Endothelial cell of umbilical vein (primary cell): ENCODE data around the gene MROH7. TPM values are rescaled to one million over a fixed set of nuclear protein-coding genes. Genes with fewer than 3 reads are reported as not detected.

Experiments used
- BruUV-seq: library from RNA; stranded (reverse); fragments of 400-500 nt; replicated peaks from 2 replicates; lab custom pipeline; 2021; lab: Mats Ljungman, UMichigan
- CTCF ChIA-PET: fragments of 300-600, 350-600 bp; sonication (Branson Sonifier 250); formaldehyde crosslinking; loops from one replicate; lab custom pipeline; 2021; ENCODE audit warnings: antibody characterized with exemption, inconsistent platforms; lab: Charles Lee
- POLR2A ChIA-PET: fragments of 300-600, 350-600 bp; sonication (Branson Sonifier 250); formaldehyde crosslinking; loops from one replicate; lab custom pipeline; 2021; ENCODE audit warnings: antibody characterized with exemption, inconsistent platforms; lab: Charles Lee
- DNase-seq: peaks from one replicate; pipeline ENCODE4 v3.0.0-alpha.2; 2011; ENCODE audit warnings: low read depth, low spot score
- FAIRE-seq: peaks from 2 replicates; lab custom pipeline; 2011; peaks lifted over from hg19 to GRCh38; lab: Jason Lieb, UNC
- H2AFZ ChIP-seq: 2 replicates; pipeline ENCODE4 v1.6.0; 2012; ENCODE audit warnings: low read depth, low read length, control low read depth, inconsistent platforms
- H3K27ac ChIP-seq: 2 replicates; pipeline ENCODE4 v1.5.1; 2011; ENCODE audit warnings: low read depth, mild to moderate bottlenecking, control low read depth, low read length, moderate library complexity; ENCODE audit not compliant: insufficient read depth
- H3K27me3 ChIP-seq, 2 experiments: 2 replicates each; pipeline versions ENCODE4 v1.6.0 to v1.6.1; 2011; ENCODE audit warnings: low read length in 2 of 2, mixed read lengths in 1 of 2; ENCODE audit not compliant: control insufficient read depth in 2 of 2, insufficient read depth in 2 of 2
- H3K36me3 ChIP-seq, 2 experiments: 2 replicates in 1 of 2; 3 replicates in 1 of 2; pipeline ENCODE4 v1.5.1; 2011; ENCODE audit warnings: low read length in 2 of 2, mild to moderate bottlenecking in 1 of 2, moderate library complexity in 1 of 2; ENCODE audit not compliant: control insufficient read depth in 2 of 2, insufficient read depth in 2 of 2; ENCODE audit errors: extremely low read depth in 1 of 2
- H3K4me1 ChIP-seq: 3 replicates; pipeline ENCODE4 v1.5.1; 2011; ENCODE audit warnings: mild to moderate bottlenecking, low read length; ENCODE audit not compliant: control insufficient read depth, insufficient read depth; ENCODE audit errors: extremely low read depth
- H3K4me2 ChIP-seq: 2 replicates; pipeline ENCODE4 v1.6.1; 2011; ENCODE audit warnings: low read length, control low read depth, mixed read lengths; ENCODE audit not compliant: insufficient read depth
- H3K4me3 ChIP-seq, 3 experiments: fragments of 200-600 bp in 1 of 3; sonication (generic), shearing (Covaris generic) in 1 of 3; replicated peaks in 1 of 3; 2 replicates each; pipeline ENCODE4 v1.5.1; 2011 to 2016; ENCODE audit warnings: control low read depth in 3 of 3, low read length in 3 of 3, mild to moderate bottlenecking in 2 of 3, inconsistent platforms in 1 of 3, low read depth in 1 of 3, moderate library complexity in 1 of 3; ENCODE audit not compliant: insufficient read depth in 1 of 3
- H3K79me2 ChIP-seq: 2 replicates; pipeline ENCODE4 v1.6.0; 2012; ENCODE audit warnings: low read length, inconsistent platforms; ENCODE audit not compliant: control insufficient read depth, insufficient read depth
- H3K9ac ChIP-seq: replicated peaks from 2 replicates; pipeline ENCODE3; 2011; ENCODE audit warnings: low read length, control low read depth; ENCODE audit not compliant: insufficient read depth; ENCODE audit errors: extremely low read depth
- H3K9me1 ChIP-seq: replicated peaks from 3 replicates; pipeline ENCODE4 v1.6.0; 2011; ENCODE audit warnings: mild to moderate bottlenecking, low read length; ENCODE audit not compliant: control insufficient read depth, insufficient read depth; ENCODE audit errors: extremely low read depth
- H3K9me3 ChIP-seq: replicated peaks from 2 replicates; pipeline ENCODE4 v1.5.1; 2012; ENCODE audit warnings: low read length, inconsistent platforms; ENCODE audit not compliant: control insufficient read depth, insufficient read depth
- H4K20me1 ChIP-seq: replicated peaks from 2 replicates; pipeline ENCODE3; 2011; ENCODE audit warnings: mild to moderate bottlenecking, low read length; ENCODE audit not compliant: control insufficient read depth, insufficient read depth; ENCODE audit errors: extremely low read depth
- EZH2 ChIP-seq: IDR thresholded peaks from 2 replicates; pipeline ENCODE4 v1.6.1; 2012; ENCODE audit warnings: borderline replicate concordance, low read depth, mild to moderate bottlenecking, moderate library complexity, low read length, inconsistent platforms; ENCODE audit not compliant: severe bottlenecking
- GATA2 ChIP-seq: IDR thresholded peaks from 2 replicates; pipeline ENCODE4 v1.7.0; 2011; ENCODE audit warnings: low read depth, mild to moderate bottlenecking, moderate library complexity, mixed read lengths, low read length; ENCODE audit not compliant: insufficient read length, insufficient read depth
- JUN ChIP-seq: IDR thresholded peaks from 2 replicates; pipeline ENCODE4 v1.6.1; 2011; ENCODE audit warnings: borderline replicate concordance, low read depth; ENCODE audit not compliant: insufficient read length, insufficient read depth
- MYC ChIP-seq: IDR thresholded peaks from one replicate; pipeline ENCODE4 v1.6.1; 2011; ENCODE audit warnings: mild to moderate bottlenecking, low read depth, low read length
- POLR2A ChIP-seq: IDR thresholded peaks from 2 replicates; pipeline ENCODE4 v1.6.1; 2012; ENCODE audit warnings: low read depth, mild to moderate bottlenecking, control low read depth, low read length
- POLR2AphosphoS5 ChIP-seq: IDR thresholded peaks from 2 replicates; pipeline ENCODE4 v1.6.1; 2012; ENCODE audit warnings: low read depth, mild to moderate bottlenecking, control low read depth, low read length, moderate library complexity; ENCODE audit not compliant: insufficient read depth
- dilution Hi-C: fragments of 300-500 bp; cut with MboI; formaldehyde crosslinking; loops from one replicate; pipeline ENCODE4 v1.15.0; 2019; ENCODE audit warnings: low sequenced_read_pairs; ENCODE audit not compliant: extremely low pct_ligation_motif_present
- intact Hi-C: fragments of 100-400 bp; cut with micrococcal nuclease; formaldehyde crosslinking; loops from one replicate; pipeline ENCODE4 v1.10.0; 2022
- polyA plus RNA-seq, 4 experiments: library from polyadenylated mRNA; depleted of rRNA in 3 of 4; stranded (reverse) in 3 of 4; unstranded in 1 of 4; fragments of >200 nt; gene quantifications; 2 replicates each; pipeline versions ENCODE4 v1.2.1 to v1.2.3, GENCODE V29; 2011 to 2012; ENCODE audit warnings: missing spikeins in 1 of 4
- total RNA-seq: library from RNA; stranded (reverse); gene quantifications from 2 replicates; pipeline ENCODE4 v1.2.3, GENCODE V29; 2021
- TF ChIP-seq, protein P1 (sequence below): IDR thresholded peaks from 2 replicates; pipeline ENCODE4 v1.6.1; 2011; ENCODE audit not compliant: insufficient read depth, insufficient read length
- TF ChIP-seq, protein P2 (sequence below), 2 donors: IDR thresholded peaks; 1 replicate in 1 of 2; 2 replicates in 1 of 2; pipeline ENCODE4 v1.5.1; 2011; ENCODE audit warnings: low read length in 2 of 2, mild to moderate bottlenecking in 2 of 2, moderate library complexity in 2 of 2, control low read depth in 1 of 2, inconsistent platforms in 1 of 2, low read depth in 1 of 2; ENCODE audit not compliant: insufficient read depth in 1 of 2; ENCODE audit errors: extremely low read depth in 1 of 2

MROH7 gene
- total and polyA plus RNA-seq, 2 donors (not counting 3 experiments of a cell fraction or from before 2014, with no cell fraction given), result 0.06 to 0.24 TPM

DNA sequence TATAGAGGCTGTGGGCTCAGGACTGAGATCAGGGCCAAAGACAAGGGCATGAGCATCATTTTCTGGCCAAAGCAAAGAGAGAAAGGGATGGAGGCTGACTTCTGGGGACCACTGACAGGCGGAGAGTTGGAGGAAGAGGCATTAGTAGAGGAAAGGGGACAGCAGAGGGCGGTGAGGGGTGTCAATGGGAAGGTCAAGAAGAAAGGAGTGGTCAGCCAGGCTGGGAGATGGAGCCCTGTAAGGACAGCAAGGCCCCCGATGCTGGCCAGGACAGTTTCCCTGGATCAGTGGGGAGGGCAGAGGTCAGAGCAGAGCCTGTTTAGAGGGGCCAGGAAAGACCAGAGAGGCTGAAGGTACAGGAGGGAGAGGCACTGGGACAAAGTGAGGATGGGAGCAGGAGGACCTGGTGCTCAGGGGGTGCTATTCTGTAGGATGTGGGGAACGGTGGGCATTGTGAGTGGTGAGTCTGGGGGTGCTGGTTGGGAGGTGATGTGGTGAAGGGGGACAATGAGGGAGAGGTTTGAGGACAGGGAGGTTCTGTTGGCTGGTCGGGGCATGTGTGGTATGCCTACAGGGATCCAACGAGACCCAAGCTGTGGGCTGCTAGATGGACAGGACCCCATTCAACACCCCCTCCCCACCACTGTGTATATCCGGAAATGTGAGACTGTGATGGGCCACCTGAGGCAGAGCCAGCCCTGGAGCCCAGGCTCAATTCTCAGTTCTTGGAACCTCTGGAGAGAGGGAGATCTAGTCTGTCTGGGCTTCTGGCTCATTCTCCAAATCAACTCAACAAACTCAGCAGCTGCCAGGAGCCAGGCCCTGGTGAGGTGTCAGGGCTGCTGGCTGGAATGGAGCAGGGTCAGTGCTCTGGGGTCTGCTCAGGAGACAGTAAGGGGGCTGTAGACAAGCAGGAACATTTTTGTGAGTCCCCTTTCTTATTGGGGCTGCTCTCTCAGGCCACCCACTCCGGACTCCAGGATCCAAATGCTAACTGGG is 16.8 kb upstream of the MROH7 start:
- H3K9me3 ChIP-seq, result no peaks in the 10 kb centered on the region
- no peaks in the 10 kb centered on the region for H3K79me2 ChIP-seq
- no peak overlapping the region for H3K4me3 ChIP-seq
- H3K4me2 ChIP-seq, result no peak overlapping the region
- no peaks in the 10 kb centered on the region for H3K9me1 ChIP-seq
- no peak for FAIRE-seq
- intact Hi-C loops (no loop called here), dilution Hi-C loops (no loop called here)
- no peak for DNase-seq
- TF ChIP-seq JUN (no peak), POLR2A (no peak), GATA2 (no peak), MYC (no peak), EZH2 (no peak), POLR2AphosphoS5 (no peak)
- no peak overlapping the region for H3K9ac ChIP-seq
- no TSS peak for BruUV-seq
- H3K4me1 ChIP-seq, result no peaks in the 10 kb centered on the region
- H3K27ac ChIP-seq, result no peak overlapping the region
- H2AFZ ChIP-seq, result no peak overlapping the region
- ChIA-PET POLR2A (no interaction called here), CTCF (no interaction called here)
- peaks cover 0 to 2% of the 10 kb centered on the region in 2 experiments for H3K27me3 ChIP-seq
- no peaks in the 10 kb centered on the region for H4K20me1 ChIP-seq
- no peaks in the 10 kb centered on the region for H3K36me3 ChIP-seq

DNA sequence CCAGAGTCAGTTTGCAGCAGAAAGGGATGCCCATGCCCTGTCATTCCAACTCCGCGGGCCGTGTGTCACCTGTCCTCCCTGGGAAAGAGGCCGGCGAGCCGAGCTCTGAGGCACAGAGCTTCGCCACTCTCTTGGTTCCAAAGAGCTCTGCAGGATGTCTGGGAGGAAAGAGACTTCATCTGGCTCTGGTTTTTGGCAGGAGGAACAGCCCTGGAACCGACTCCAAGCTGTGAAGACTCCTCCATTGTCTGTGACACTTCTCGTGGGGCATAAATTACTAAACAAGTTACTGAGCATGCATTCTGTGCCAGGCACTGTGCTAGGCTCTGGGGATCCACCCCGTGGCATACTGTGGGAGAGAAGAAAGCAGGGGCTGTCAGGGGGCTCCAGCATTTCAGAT is 14.4 kb upstream of the MROH7 start:
- dilution Hi-C loops, result no loop called here
- POLR2A ChIA-PET, result no interaction called here
- no peaks in the 10 kb centered on the region for H3K79me2 ChIP-seq
- H3K27ac ChIP-seq, result no peak overlapping the region
- H3K4me1 ChIP-seq, result no peaks in the 10 kb centered on the region
- peaks cover 4 to 9% of the 10 kb centered on the region in 2 experiments for H3K27me3 ChIP-seq
- H3K9ac ChIP-seq, result no peak overlapping the region
- intact Hi-C loops, result no loop called here
- H3K36me3 ChIP-seq, result no peaks in the 10 kb centered on the region
- no peak for FAIRE-seq
- H3K9me1 ChIP-seq, result no peaks in the 10 kb centered on the region
- CTCF ChIA-PET, result no interaction called here
- H3K9me3 ChIP-seq, result no peaks in the 10 kb centered on the region
- H3K4me3 ChIP-seq, result no peak overlapping the region
- no peaks in the 10 kb centered on the region for H4K20me1 ChIP-seq
- TF ChIP-seq, protein P1, sequence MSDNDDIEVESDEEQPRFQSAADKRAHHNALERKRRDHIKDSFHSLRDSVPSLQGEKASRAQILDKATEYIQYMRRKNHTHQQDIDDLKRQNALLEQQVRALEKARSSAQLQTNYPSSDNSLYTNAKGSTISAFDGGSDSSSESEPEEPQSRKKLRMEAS, result no peak
- TF ChIP-seq JUN, result no peak
- no peak for TF ChIP-seq POLR2A
- TF ChIP-seq, protein P2, sequence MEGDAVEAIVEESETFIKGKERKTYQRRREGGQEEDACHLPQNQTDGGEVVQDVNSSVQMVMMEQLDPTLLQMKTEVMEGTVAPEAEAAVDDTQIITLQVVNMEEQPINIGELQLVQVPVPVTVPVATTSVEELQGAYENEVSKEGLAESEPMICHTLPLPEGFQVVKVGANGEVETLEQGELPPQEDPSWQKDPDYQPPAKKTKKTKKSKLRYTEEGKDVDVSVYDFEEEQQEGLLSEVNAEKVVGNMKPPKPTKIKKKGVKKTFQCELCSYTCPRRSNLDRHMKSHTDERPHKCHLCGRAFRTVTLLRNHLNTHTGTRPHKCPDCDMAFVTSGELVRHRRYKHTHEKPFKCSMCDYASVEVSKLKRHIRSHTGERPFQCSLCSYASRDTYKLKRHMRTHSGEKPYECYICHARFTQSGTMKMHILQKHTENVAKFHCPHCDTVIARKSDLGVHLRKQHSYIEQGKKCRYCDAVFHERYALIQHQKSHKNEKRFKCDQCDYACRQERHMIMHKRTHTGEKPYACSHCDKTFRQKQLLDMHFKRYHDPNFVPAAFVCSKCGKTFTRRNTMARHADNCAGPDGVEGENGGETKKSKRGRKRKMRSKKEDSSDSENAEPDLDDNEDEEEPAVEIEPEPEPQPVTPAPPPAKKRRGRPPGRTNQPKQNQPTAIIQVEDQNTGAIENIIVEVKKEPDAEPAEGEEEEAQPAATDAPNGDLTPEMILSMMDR (IDR thresholded peaks at IDR 0.05; ENCODE audit: extremely low read depth in 1 of 2, insufficient read depth in 1 of 2, low read depth in 1 of 2, low read length in 2 of 2), result no peak
- no peak for TF ChIP-seq POLR2AphosphoS5
- TF ChIP-seq GATA2, result no peak
- no peak overlapping the region for H2AFZ ChIP-seq
- H3K4me2 ChIP-seq, result no peak overlapping the region
- no TSS peak for BruUV-seq
- DNase-seq, result no peak
